Activated T-helper 2 cell treated with anti-CD3 and anti-CD28 coated beads, Interferon-gamma antibody, Interleukin-2, Interleukin-4, amounts not matched to agents 10 μg/mL and 5 μg/mL and 100 μg/mL, durations not matched to agents 14 hours and 24 hours and 36 hours (primary cell): Measurements from ENCODE around the gene TEKTIP1. TPM values are rescaled to one million over a fixed set of nuclear protein-coding genes. Genes with fewer than 3 reads are reported as not detected.
A peak's percentile ranks its signal among the peaks of the same experiment; 100 is the strongest.
"Not testable (repeated sequence)": the region's sequence is repeated elsewhere in the genome, so short reads cannot be mapped to it uniquely, and the experiment has no call there.

Experiments used
- DNase-seq: peaks from one replicate; pipeline ENCODE4 v3.0.0; 2021; ENCODE audit warnings: low spot score
- H3K27ac Mint-ChIP-seq: one replicate; pipeline ENCODE4 v1.8.0; 2021; ENCODE audit warnings: mixed read lengths
- H3K27me3 Mint-ChIP-seq: one replicate; pipeline ENCODE4 v1.8.0; 2021; ENCODE audit warnings: low read depth, mixed read lengths
- H3K36me3 Mint-ChIP-seq: one replicate; pipeline ENCODE4 v1.8.0; 2021; ENCODE audit warnings: low read depth, mixed read lengths
- H3K4me1 Mint-ChIP-seq: one replicate; pipeline ENCODE4 v1.8.0; 2021; ENCODE audit warnings: low read depth, mixed read lengths
- H3K4me3 Mint-ChIP-seq: one replicate; pipeline ENCODE4 v1.8.0; 2021; ENCODE audit warnings: low read depth, mild to moderate bottlenecking, moderate library complexity, mixed read lengths
- H3K9me3 Mint-ChIP-seq: one replicate; pipeline ENCODE4 v1.8.0; 2021; ENCODE audit warnings: mixed read lengths
- intact Hi-C: fragments of 100-400 bp; cut with micrococcal nuclease; formaldehyde crosslinking; loops from one replicate; pipeline ENCODE4 v1.15.1; 2023
- total RNA-seq: library from RNA; stranded (reverse); gene quantifications from 2 replicates; pipeline ENCODE4 v1.2.3, GENCODE V29; 2022

The TEKTIP1 gene
- total RNA-seq, 1 donor from 2014 or later: 2.5 TPM

GRCh38 chr19:3501780-3502179 is 37.2 kb upstream of the TEKTIP1 start:
- peaks cover 24% of the 10 kb centered on the region for H3K36me3 Mint-ChIP-seq
- no peak for DNase-seq
- no peak overlapping the region for H3K4me3 Mint-ChIP-seq
- no peaks in the 10 kb centered on the region for H3K27me3 Mint-ChIP-seq
- H3K4me1 Mint-ChIP-seq: peaks cover 21% of the 10 kb centered on the region
- no peaks in the 10 kb centered on the region for H3K9me3 Mint-ChIP-seq
- no peak overlapping the region for H3K27ac Mint-ChIP-seq
- intact Hi-C loops: loop anchor here (2.0 kb wide), 1 partner anchor 71 kb away; the partner anchor contains the start of gene HMG20B

GRCh38 chr19:3503036-3503572 is 35.9 kb upstream of the TEKTIP1 start:
- H3K36me3 Mint-ChIP-seq: peaks cover 19% of the 10 kb centered on the region
- H3K9me3 Mint-ChIP-seq: no peaks in the 10 kb centered on the region
- no peaks in the 10 kb centered on the region for H3K27me3 Mint-ChIP-seq
- no peak overlapping the region for H3K4me3 Mint-ChIP-seq
- peaks cover 29% of the 10 kb centered on the region for H3K4me1 Mint-ChIP-seq
- intact Hi-C loops: no loop called here
- H3K27ac Mint-ChIP-seq: no peak overlapping the region
- DNase-seq: no peak

GRCh38 chr19:3504735-3505134 is 34.2 kb upstream of the TEKTIP1 start:
- intact Hi-C loops: no loop called here
- Mint-ChIP-seq H3K36me3 (peaks cover 26% of the 10 kb centered on the region), H3K27ac (peak overlapping the region; percentile 23), H3K9me3 (no peaks in the 10 kb centered on the region), H3K4me3 (peak overlapping the region; percentile 4), H3K27me3 (no peaks in the 10 kb centered on the region), H3K4me1 (peaks cover 37% of the 10 kb centered on the region)
- no peak for DNase-seq

GRCh38 chr19:3505598-3506383 is 33.2 kb upstream of the TEKTIP1 start, which contains the start of gene FZR1:
FZR1 (plus strand) TSS chr19:3506311; CDS start chr19:3522990, 16,679 bp downstream.
- Mint-ChIP-seq H3K9me3 (no peaks in the 10 kb centered on the region), H3K4me1 (peaks cover 37% of the 10 kb centered on the region), H3K36me3 (peaks cover 30% of the 10 kb centered on the region), H3K27me3 (no peaks in the 10 kb centered on the region), H3K27ac (peak within 1 kb of the TSS; percentile 96), H3K4me3 (peak within 1 kb of the TSS; percentile 93)
- intact Hi-C loops: loop anchor here (2.0 kb wide), 1 partner anchor 51 kb away; the partner anchor contains the start of gene MFSD12
- DNase-seq: peak; percentile 99

- Mint-ChIP-seq H3K27me3 (no peaks in the 10 kb centered on the region), H3K4me3 (peak overlapping the region; percentile 93), H3K9me3 (no peaks in the 10 kb centered on the region), H3K4me1 (peaks cover 33% of the 10 kb centered on the region), H3K36me3 (peaks cover 30% of the 10 kb centered on the region), H3K27ac (peak overlapping the region; percentile 86)
- peak; percentile 27 for DNase-seq
- intact Hi-C loops: loop anchor here (2.0 kb wide), 1 partner anchor 50 kb away; the partner anchor contains the start of gene MFSD12
Observed at GRCh38 chr19:3506384-3507340, 32.3 kb upstream of the TEKTIP1 start.

GRCh38 chr19:3507371-3508120 is 31.4 kb upstream of the TEKTIP1 start:
- Mint-ChIP-seq H3K4me1 (peaks cover 33% of the 10 kb centered on the region), H3K36me3 (peaks cover 35% of the 10 kb centered on the region), H3K9me3 (no peaks in the 10 kb centered on the region), H3K27me3 (no peaks in the 10 kb centered on the region), H3K4me3 (peak overlapping the region; percentile 93), H3K27ac (peak overlapping the region; percentile 86)
- intact Hi-C loops: loop anchor here (2.0 kb wide), 1 partner anchor 49 kb away; the partner anchor contains the start of gene MFSD12
- peak; percentile 25 for DNase-seq

- H3K27me3 Mint-ChIP-seq, H3K9me3 Mint-ChIP-seq, intact Hi-C loops, H3K27ac Mint-ChIP-seq, DNase-seq: not testable (repeated sequence)
- Mint-ChIP-seq H3K4me1 (peaks cover 33% of the 10 kb centered on the region), H3K4me3 (peak overlapping the region; percentile 49), H3K36me3 (peaks cover 35% of the 10 kb centered on the region)
Observed at GRCh38 chr19:3508121-3508661, 30.8 kb upstream of the TEKTIP1 start.

- Mint-ChIP-seq H3K4me1 (peaks cover 33% of the 10 kb centered on the region), H3K36me3 (peaks cover 35% of the 10 kb centered on the region), H3K4me3 (peak overlapping the region; percentile 58), H3K27ac (peak overlapping the region; percentile 75), H3K9me3 (no peaks in the 10 kb centered on the region), H3K27me3 (no peaks in the 10 kb centered on the region)
- intact Hi-C loops: no loop called here
- DNase-seq: no peak
Observed at GRCh38 chr19:3508771-3509535, 30.0 kb upstream of the TEKTIP1 start.

- H3K27ac Mint-ChIP-seq: peak overlapping the region; percentile 75
- peak overlapping the region; percentile 58 for H3K4me3 Mint-ChIP-seq
- DNase-seq: no peak
- no peaks in the 10 kb centered on the region for H3K27me3 Mint-ChIP-seq
- H3K36me3 Mint-ChIP-seq: peaks cover 35% of the 10 kb centered on the region
- H3K9me3 Mint-ChIP-seq: no peaks in the 10 kb centered on the region
- H3K4me1 Mint-ChIP-seq: peaks cover 33% of the 10 kb centered on the region
- intact Hi-C loops: no loop called here
Observed at GRCh38 chr19:3509566-3509989, 29.4 kb upstream of the TEKTIP1 start.

- intact Hi-C loops: no loop called here
- Mint-ChIP-seq H3K4me3 (no peak overlapping the region), H3K27ac (no peak overlapping the region), H3K4me1 (peaks cover 26% of the 10 kb centered on the region), H3K36me3 (peaks cover 34% of the 10 kb centered on the region), H3K9me3 (no peaks in the 10 kb centered on the region), H3K27me3 (no peaks in the 10 kb centered on the region)
- no peak for DNase-seq
Observed at GRCh38 chr19:3510727-3511126, 28.2 kb upstream of the TEKTIP1 start.

GRCh38 chr19:3511506-3512251 is 27.3 kb upstream of the TEKTIP1 start:
- intact Hi-C loops: no loop called here
- no peaks in the 10 kb centered on the region for H3K9me3 Mint-ChIP-seq
- no peak for DNase-seq
- peaks cover 26% of the 10 kb centered on the region for H3K4me1 Mint-ChIP-seq
- H3K27ac Mint-ChIP-seq: no peak overlapping the region
- H3K4me3 Mint-ChIP-seq: no peak overlapping the region
- no peaks in the 10 kb centered on the region for H3K27me3 Mint-ChIP-seq
- peaks cover 34% of the 10 kb centered on the region for H3K36me3 Mint-ChIP-seq
